ENCODE measurements around the gene ZCCHC7. TPM values are rescaled to one million over a fixed set of nuclear protein-coding genes. Genes with fewer than 3 reads are reported as not detected.

ZCCHC7 gene
- total RNA-seq, 3 donors from 2014 or later (not counting 1 experiment from before 2014, with no cell fraction given): 42.4 to 43.2 (median 42.8) TPM

- Mint-ChIP-seq H3K4me1 (peaks cover 15 to 28% of the 10 kb centered on the region in 2 donors), H3K9me3 (no peaks in the 10 kb centered on the region), H3K27ac (peak overlapping the region; percentile 7 to 66), H3K27me3 (ENCODE audit: low read depth in 2 of 2) (no peaks in the 10 kb centered on the region), H3K4me3 (no peak overlapping the region), H3K36me3 (no peaks in the 10 kb centered on the region)
- WGBS (ENCODE audit: insufficient coverage): 100% methylated on average over 2 of the region's 3 CpGs
- no peaks in the 10 kb centered on the region for H3K27me3 ChIP-seq (ENCODE audit: control insufficient read depth, insufficient read depth, low read length)
- no peak overlapping the region for H3K27ac ChIP-seq (ENCODE audit: low read length)
- intact Hi-C loops (cut with micrococcal nuclease): no loop called here
- H3K4me1 ChIP-seq (ENCODE audit: control insufficient read depth, insufficient read depth, low read length): no peaks in the 10 kb centered on the region
- DNase-seq (no peak), ATAC-seq (no peak)
- no peaks in the 10 kb centered on the region for H3K9me3 ChIP-seq (ENCODE audit: control insufficient read depth, insufficient read depth, low read length)
- H3K4me3 ChIP-seq (ENCODE audit: low read length): no peak overlapping the region
- no peak for TF ChIP-seq CTCF (IDR thresholded peaks at IDR 0.05)
- H3K36me3 ChIP-seq (ENCODE audit: control insufficient read depth, insufficient read depth, low read length): peaks cover 3% of the 10 kb centered on the region
These were observed 126.5 kb downstream of the ZCCHC7 start for GRCh38 chr9:37246826-37247225.

- H3K27ac Mint-ChIP-seq: no peak overlapping the region
- H3K36me3 ChIP-seq (ENCODE audit: control insufficient read depth, insufficient read depth, low read length): peaks cover 3% of the 10 kb centered on the region
- no peaks in the 10 kb centered on the region for H3K9me3 Mint-ChIP-seq
- intact Hi-C loops (cut with micrococcal nuclease): no loop called here
- ATAC-seq (no peak), DNase-seq (no peak)
- no peaks in the 10 kb centered on the region for H3K27me3 Mint-ChIP-seq (ENCODE audit: low read depth in 2 of 2)
- H3K27ac ChIP-seq (ENCODE audit: low read length): no peak overlapping the region
- H3K27me3 ChIP-seq (ENCODE audit: control insufficient read depth, insufficient read depth, low read length): no peaks in the 10 kb centered on the region
- no peaks in the 10 kb centered on the region for H3K36me3 Mint-ChIP-seq
- H3K9me3 ChIP-seq (ENCODE audit: control insufficient read depth, insufficient read depth, low read length): no peaks in the 10 kb centered on the region
- no peak overlapping the region for H3K4me3 Mint-ChIP-seq
- no peaks in the 10 kb centered on the region for H3K4me1 ChIP-seq (ENCODE audit: control insufficient read depth, insufficient read depth, low read length)
- no peak overlapping the region for H3K4me3 ChIP-seq (ENCODE audit: low read length)
- peaks cover 15 to 28% of the 10 kb centered on the region in 2 donors for H3K4me1 Mint-ChIP-seq
- no peak for TF ChIP-seq CTCF (IDR thresholded peaks at IDR 0.05)
These were observed 128.3 kb downstream of the ZCCHC7 start for GRCh38 chr9:37248651-37249163.

- Histone ChIP-seq H3K4me3 (ENCODE audit: low read length) (no peak overlapping the region), H3K4me1 (ENCODE audit: control insufficient read depth, insufficient read depth, low read length) (no peaks in the 10 kb centered on the region), H3K27ac (ENCODE audit: low read length) (no peak overlapping the region), H3K27me3 (ENCODE audit: control insufficient read depth, insufficient read depth, low read length) (no peaks in the 10 kb centered on the region), H3K9me3 (ENCODE audit: control insufficient read depth, insufficient read depth, low read length) (no peaks in the 10 kb centered on the region), H3K36me3 (ENCODE audit: control insufficient read depth, insufficient read depth, low read length) (peaks cover 5% of the 10 kb centered on the region)
- peaks cover 10 to 30% of the 10 kb centered on the region in 2 donors for H3K4me1 Mint-ChIP-seq
- no peak overlapping the region for H3K27ac Mint-ChIP-seq
- 79% methylated on average over 6 of the region's 6 CpGs for WGBS (ENCODE audit: insufficient coverage)
- ATAC-seq: no peak
- no peak for TF ChIP-seq CTCF (IDR thresholded peaks at IDR 0.05)
- no peak overlapping the region for H3K4me3 Mint-ChIP-seq
- H3K9me3 Mint-ChIP-seq: no peaks in the 10 kb centered on the region
- H3K27me3 Mint-ChIP-seq (ENCODE audit: low read depth in 2 of 2): no peaks in the 10 kb centered on the region
- no peaks in the 10 kb centered on the region for H3K36me3 Mint-ChIP-seq
- DNase-seq: no peak
- intact Hi-C loops (cut with micrococcal nuclease): no loop called here
These were observed 131.1 kb downstream of the ZCCHC7 start for GRCh38 chr9:37251452-37251851.

GRCh38 chr9:37253377-37253937 lies 133.1 kb downstream of the ZCCHC7 start:
- H3K36me3 Mint-ChIP-seq: no peaks in the 10 kb centered on the region
- H3K4me3 ChIP-seq (ENCODE audit: low read length): no peak overlapping the region

More at GRCh38 chr9:37253377-37253937, 133.1 kb downstream of the ZCCHC7 start:
- H3K4me3 Mint-ChIP-seq: no peak overlapping the region
- peaks cover 5% of the 10 kb centered on the region for H3K36me3 ChIP-seq (ENCODE audit: control insufficient read depth, insufficient read depth, low read length)
- intact Hi-C loops (cut with micrococcal nuclease): no loop called here
- no peaks in the 10 kb centered on the region for H3K4me1 ChIP-seq (ENCODE audit: control insufficient read depth, insufficient read depth, low read length)
- no peaks in the 10 kb centered on the region for H3K27me3 ChIP-seq (ENCODE audit: control insufficient read depth, insufficient read depth, low read length)
- no peak for TF ChIP-seq CTCF (IDR thresholded peaks at IDR 0.05)
- no peaks in the 10 kb centered on the region for H3K9me3 ChIP-seq (ENCODE audit: control insufficient read depth, insufficient read depth, low read length)
- no peak overlapping the region for H3K27ac ChIP-seq (ENCODE audit: low read length)
- H3K27ac Mint-ChIP-seq: no peak overlapping the region
- DNase-seq (no peak), ATAC-seq (no peak)
- WGBS (ENCODE audit: insufficient coverage): 100% methylated on average over 1 of the region's 4 CpGs
- no peaks in the 10 kb centered on the region for H3K27me3 Mint-ChIP-seq (ENCODE audit: low read depth in 2 of 2)
- no peaks in the 10 kb centered on the region for H3K9me3 Mint-ChIP-seq
- peaks cover 0 to 19% of the 10 kb centered on the region in 2 donors for H3K4me1 Mint-ChIP-seq
